Spleen (tissue), 7 donors: ENCODE measurements around the gene CMTM8.

ENCODE experiments used
- POLR2A ChIP-seq, 3 donors: fragments of 450-650 bp; IDR thresholded peaks; one replicate each; pipeline ENCODE4 v1.5.1; 2017; ENCODE audit warnings: antibody characterized with exemption in 3 of 3, mild to moderate bottlenecking in 1 of 3
- TF ChIP-seq, protein P1 (sequence below), 11 experiments: fragments of 200-600 bp in 7 of 11; fragments of 450-650 bp in 4 of 11; sonication (generic) in 4 of 11; IDR thresholded peaks in 8 of 11; conservative IDR thresholded peaks in 3 of 11; 1 replicate in 7 of 11; 2 replicates in 4 of 11; pipeline versions ENCODE4 v1.4.0 to v1.8.0; 2016 to 2021; ENCODE audit warnings: antibody characterized with exemption in 11 of 11, inconsistent platforms in 4 of 11, mild to moderate bottlenecking in 1 of 11
- donor health status: DM: no; HTN: no; CAD: no; lungs with moderate emphysema.
- donor health status: DM: no; HTN: no; CAD: no.
- donor health status: DM: no; HTN: no; CAD: no.

GRCh38 chr3:32215185-32215584 is 23.3 kb upstream of the CMTM8 start:
- no peak for TF ChIP-seq POLR2A (IDR thresholded peaks at IDR 0.05)
- TF ChIP-seq, protein P1, sequence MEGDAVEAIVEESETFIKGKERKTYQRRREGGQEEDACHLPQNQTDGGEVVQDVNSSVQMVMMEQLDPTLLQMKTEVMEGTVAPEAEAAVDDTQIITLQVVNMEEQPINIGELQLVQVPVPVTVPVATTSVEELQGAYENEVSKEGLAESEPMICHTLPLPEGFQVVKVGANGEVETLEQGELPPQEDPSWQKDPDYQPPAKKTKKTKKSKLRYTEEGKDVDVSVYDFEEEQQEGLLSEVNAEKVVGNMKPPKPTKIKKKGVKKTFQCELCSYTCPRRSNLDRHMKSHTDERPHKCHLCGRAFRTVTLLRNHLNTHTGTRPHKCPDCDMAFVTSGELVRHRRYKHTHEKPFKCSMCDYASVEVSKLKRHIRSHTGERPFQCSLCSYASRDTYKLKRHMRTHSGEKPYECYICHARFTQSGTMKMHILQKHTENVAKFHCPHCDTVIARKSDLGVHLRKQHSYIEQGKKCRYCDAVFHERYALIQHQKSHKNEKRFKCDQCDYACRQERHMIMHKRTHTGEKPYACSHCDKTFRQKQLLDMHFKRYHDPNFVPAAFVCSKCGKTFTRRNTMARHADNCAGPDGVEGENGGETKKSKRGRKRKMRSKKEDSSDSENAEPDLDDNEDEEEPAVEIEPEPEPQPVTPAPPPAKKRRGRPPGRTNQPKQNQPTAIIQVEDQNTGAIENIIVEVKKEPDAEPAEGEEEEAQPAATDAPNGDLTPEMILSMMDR (IDR thresholded peaks at IDR 0.05 in 8 of 11, conservative IDR thresholded peaks at IDR 0.05 in 3 of 11): no peak
